Left lung (tissue), 10 donors: ENCODE data around the gene LGR4. TPM values are rescaled to one million over a fixed set of nuclear protein-coding genes. Genes with fewer than 3 reads are reported as not detected.
"Not testable (repeated sequence)": the region's sequence is repeated elsewhere in the genome, so short reads cannot be mapped to it uniquely, and the experiment has no call there.

Experiments
- ATAC-seq: fragments of 200-7000 bp; cut with Tn5 transposase; one replicate; pipeline ENCODE4 v1.9.1; 2020; ENCODE audit warnings: moderate library complexity
- DNase-seq, 4 donors: peaks; one replicate each; pipeline ENCODE4 v3.0.0-alpha.2; 2013 to 2020
- H3K27ac ChIP-seq, 2 donors: fragments of 200-600 bp; sonication (generic) in 1 of 2; one replicate each; pipeline versions ENCODE4 v1.5.0 to v1.8.0; 2020 to 2021
- H3K27me3 ChIP-seq, 2 donors: fragments of 200-600 bp; sonication (generic) in 1 of 2; one replicate each; pipeline versions ENCODE4 v1.5.0 to v1.8.0; 2020 to 2021
- H3K36me3 ChIP-seq, 2 donors: fragments of 200-600 bp; sonication (generic) in 1 of 2; one replicate each; pipeline versions ENCODE4 v1.5.0 to v1.8.0; 2020 to 2021
- H3K4me1 ChIP-seq, 2 donors: fragments of 200-600 bp; one replicate each; pipeline ENCODE4 v1.8.0; 2021
- H3K4me3 ChIP-seq, 2 donors: fragments of 200-600 bp; sonication (generic) in 1 of 2; one replicate each; pipeline versions ENCODE4 v1.5.0 to v1.8.0; 2020 to 2021; ENCODE audit warnings: mild to moderate bottlenecking in 1 of 2
- H3K9me3 ChIP-seq, 2 donors: fragments of 200-600 bp; sonication (generic) in 1 of 2; one replicate each; pipeline versions ENCODE4 v1.5.0 to v1.8.0; 2020 to 2021
- CTCF ChIP-seq, 2 donors: fragments of 200-600 bp; sonication (generic) in 1 of 2; IDR thresholded peaks; one replicate each; pipeline versions ENCODE4 v1.5.0 to v1.8.0; 2021; ENCODE audit warnings: antibody characterized with exemption in 2 of 2
- intact Hi-C, 2 donors: fragments of 100-400 bp; cut with DNase I; formaldehyde crosslinking; loops; one replicate each; pipeline versions ENCODE4 v1.11.2 to v1.14.2; 2022
- polyA plus RNA-seq, 6 donors: library from polyadenylated mRNA; unstranded; fragments of 120-200 nt; gene quantifications; one replicate each; pipeline ENCODE4 v1.2.1, GENCODE V29; 2013; ENCODE audit not compliant: insufficient read length in 6 of 6
- total RNA-seq, 2 donors: library from RNA; stranded (reverse); fragmentation: NEBNext Ultra II Directional; extraction: Animal tissue kit (Norgen Biotek cat#: 25700); gene quantifications; one replicate each; pipeline ENCODE4 v1.2.1, GENCODE V29; 2021
- donor health status: DM: no; HTN: yes; CAD: no.
- donor health status: DM: no; HTN: no; CAD: no.

The LGR4 gene
- total and polyA plus RNA-seq, 8 donors, result 4.0 to 23.7 (median 21.7) TPM

DNA sequence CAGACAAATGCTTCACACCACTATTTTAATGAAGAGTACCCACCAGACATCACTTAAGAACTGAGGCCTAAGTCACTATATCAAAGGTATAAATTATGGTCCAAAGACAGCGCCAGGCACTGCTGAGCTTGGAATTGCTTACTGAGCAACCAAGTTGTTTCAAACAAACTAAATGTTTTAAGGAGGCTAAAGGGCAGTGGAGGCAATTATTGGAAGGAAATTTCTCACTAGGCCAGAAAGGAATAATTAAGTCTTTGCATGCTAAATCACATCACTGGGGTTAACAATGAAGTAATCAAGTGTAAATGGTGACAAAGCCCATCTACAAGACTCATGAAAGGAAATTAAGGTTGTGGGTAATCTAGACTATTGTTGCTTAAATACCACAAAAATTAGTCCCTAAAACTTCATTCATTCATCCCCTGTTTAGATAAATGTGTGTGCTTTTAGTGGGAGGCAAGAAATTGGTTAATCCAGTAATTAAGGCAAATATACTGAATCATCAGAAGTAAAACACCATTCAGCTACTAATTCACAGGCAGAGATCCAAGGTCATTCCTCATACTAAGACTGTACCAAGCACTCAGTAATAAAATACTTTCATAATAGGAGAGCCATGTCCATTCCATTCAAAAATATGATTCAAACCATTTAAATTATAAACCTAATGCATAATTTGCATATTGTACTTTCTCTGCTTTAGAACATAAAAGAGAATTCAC, 21.2 kb downstream of the LGR4 start:
- Histone ChIP-seq H3K27me3 (no peaks in the 10 kb centered on the region), H3K9me3 (no peaks in the 10 kb centered on the region), H3K4me1 (peaks cover 0 to 5% of the 10 kb centered on the region in 2 donors), H3K27ac (no peak overlapping the region), H3K4me3 (no peak overlapping the region), H3K36me3 (no peaks in the 10 kb centered on the region)
- ATAC-seq (no peak), DNase-seq (no peak)
- no peak for TF ChIP-seq CTCF (IDR thresholded peaks at IDR 0.05)
- intact Hi-C loops, result no loop called here

GRCh38 chr11:27448184-27448540, 24.4 kb downstream of the LGR4 start:
- intact Hi-C loops, H3K36me3 ChIP-seq: not testable (repeated sequence)

DNA sequence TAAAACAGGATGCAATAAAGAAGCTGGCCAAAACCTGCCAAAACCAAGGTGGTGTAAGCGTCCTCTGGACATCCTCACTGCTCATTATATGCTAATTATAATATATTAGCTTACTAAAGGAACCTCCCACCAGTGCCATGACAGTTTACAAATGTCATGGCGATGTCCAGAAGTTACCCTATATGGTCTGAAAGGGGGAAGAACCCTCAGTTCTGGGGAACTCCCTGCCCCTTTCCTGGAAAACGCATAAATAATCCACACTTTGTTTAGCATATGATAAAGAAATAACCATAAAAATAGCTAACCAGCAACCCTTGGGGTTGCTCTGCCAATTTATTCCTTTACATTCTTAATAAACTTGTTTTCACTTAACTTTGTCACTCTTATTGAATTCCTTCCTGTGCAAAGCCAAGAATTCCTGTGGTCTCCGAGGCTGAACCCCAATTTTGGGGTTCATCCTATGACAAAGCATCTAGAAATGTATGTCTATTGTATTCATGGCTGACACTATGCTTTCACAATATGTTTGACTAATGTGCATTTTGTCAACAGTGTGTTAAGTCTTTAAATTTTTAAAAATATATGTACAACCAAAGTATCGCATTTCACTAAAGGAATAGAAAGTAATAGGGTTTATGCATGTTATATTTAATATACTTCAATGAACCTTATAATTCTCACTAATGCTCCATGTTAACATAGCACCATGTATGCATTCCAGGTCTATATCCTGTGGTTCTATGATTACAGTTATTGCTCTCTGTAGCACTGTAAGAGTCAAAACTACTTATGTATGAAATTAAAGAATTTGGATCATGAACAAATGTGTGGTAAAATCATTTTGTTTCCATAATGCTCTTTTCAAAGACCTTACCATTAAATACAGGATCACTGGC, 25.1 kb downstream of the LGR4 start:
- ATAC-seq, result no peak
- no peak for TF ChIP-seq CTCF (IDR thresholded peaks at IDR 0.05)

More at GRCh38 chr11:27448184-27448540, 24.4 kb downstream of the LGR4 start:
- ATAC-seq, H3K4me3 ChIP-seq, H3K4me1 ChIP-seq, H3K27me3 ChIP-seq, H3K9me3 ChIP-seq, H3K27ac ChIP-seq, DNase-seq: not testable (repeated sequence)

DNA sequence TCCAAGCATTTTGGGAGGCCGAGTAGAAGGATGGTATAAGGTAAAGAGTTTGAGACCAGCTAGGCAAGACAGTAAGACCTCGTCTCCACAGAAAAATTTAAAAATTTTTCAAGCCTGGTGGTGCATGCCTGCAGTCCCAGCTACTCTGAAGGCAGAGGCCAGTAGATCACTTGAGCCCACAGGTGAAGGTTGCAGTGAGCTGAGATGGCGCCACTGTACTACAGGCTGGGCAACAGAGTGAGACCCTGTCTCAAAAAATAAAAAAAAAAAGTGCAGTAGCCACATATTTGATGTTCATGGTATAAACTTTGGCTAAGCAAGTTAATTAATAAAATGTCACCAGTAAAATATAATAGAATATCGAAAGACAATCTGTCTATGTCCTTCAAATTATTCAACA, 27.0 kb downstream of the LGR4 start:
- no peak for TF ChIP-seq CTCF (IDR thresholded peaks at IDR 0.05)
- intact Hi-C loops, result no loop called here
- H3K4me3 ChIP-seq, result no peak overlapping the region
- DNase-seq, result no peak
- no peaks in the 10 kb centered on the region for H3K4me1 ChIP-seq
- no peaks in the 10 kb centered on the region for H3K27me3 ChIP-seq
- no peak for ATAC-seq
- no peaks in the 10 kb centered on the region for H3K9me3 ChIP-seq
- no peaks in the 10 kb centered on the region for H3K36me3 ChIP-seq
- H3K27ac ChIP-seq, result no peak overlapping the region

More for the DNA sequence above, 25.1 kb downstream of the LGR4 start:
- Histone ChIP-seq H3K4me1 (no peaks in the 10 kb centered on the region), H3K27me3 (no peaks in the 10 kb centered on the region), H3K4me3 (no peak overlapping the region), H3K36me3 (no peaks in the 10 kb centered on the region), H3K9me3 (no peaks in the 10 kb centered on the region), H3K27ac (no peak overlapping the region)
- no peak for DNase-seq
- intact Hi-C loops, result no loop called here

GRCh38 chr11:27444801-27445215, 27.8 kb downstream of the LGR4 start:
- Histone ChIP-seq H3K27me3 (no peaks in the 10 kb centered on the region), H3K9me3 (no peaks in the 10 kb centered on the region), H3K4me1 (no peaks in the 10 kb centered on the region), H3K36me3 (no peaks in the 10 kb centered on the region), H3K27ac (no peak overlapping the region), H3K4me3 (no peak overlapping the region)
- no peak for DNase-seq
- intact Hi-C loops, result no loop called here
- no peak for TF ChIP-seq CTCF (IDR thresholded peaks at IDR 0.05)
- no peak for ATAC-seq
